ENCODE results near the gene CFAP46.

DNA sequence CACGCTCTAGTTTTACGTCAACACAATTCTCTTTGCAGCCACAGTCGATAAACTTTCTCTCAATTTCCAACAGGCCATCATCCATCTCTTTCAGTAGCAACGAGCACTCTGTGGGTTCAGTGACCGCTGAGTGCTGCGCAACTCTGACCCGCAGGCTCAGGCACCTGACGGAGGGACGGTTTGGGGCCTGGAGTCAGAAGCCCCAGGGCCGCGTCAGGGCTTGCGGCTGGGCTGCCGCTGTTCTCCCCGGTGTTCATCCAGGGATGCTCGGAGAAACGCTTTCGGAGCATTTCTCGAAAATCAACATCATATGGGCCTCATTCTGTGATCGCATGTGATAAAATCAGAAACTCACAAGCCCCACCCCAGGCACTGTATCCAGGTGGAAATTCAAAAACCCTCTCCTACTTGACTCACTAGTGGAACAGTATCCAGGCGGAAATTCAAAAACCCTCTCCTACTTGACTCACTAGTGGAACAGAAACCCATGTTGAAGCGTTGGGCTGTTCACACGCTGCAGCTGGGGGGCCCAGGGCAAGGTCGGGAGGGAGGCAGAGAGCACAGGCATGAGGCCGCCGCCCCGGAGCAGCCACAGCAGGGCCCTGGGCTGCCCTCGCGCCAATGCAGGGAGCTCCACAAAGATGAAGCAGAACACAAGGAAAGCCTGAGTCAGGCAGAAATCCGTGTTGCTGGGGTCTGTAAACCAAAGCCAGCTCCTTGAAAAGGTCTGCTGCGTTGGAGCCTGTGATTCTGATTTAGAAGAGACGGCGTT lies 83.1 kb downstream of the CFAP46 start:
- TF ChIP-seq GATA2 (IDR thresholded peaks at IDR 0.05; ENCODE audit: low read depth, low read length): no peak
- TF ChIP-seq GATA3 (IDR thresholded peaks at IDR 0.05; ENCODE audit: low read depth, low read length): no peak

Measured in SH-SY5Y (cell line).